Breast epithelium (tissue), 4 donors: Measurements from ENCODE around the gene MFSD11. TPM values are rescaled to one million over a fixed set of nuclear protein-coding genes. Genes with fewer than 3 reads are reported as not detected.

Source experiments
- DNase-seq, 2 donors: peaks; one replicate each; pipeline ENCODE4 v3.0.0-alpha.2; 2019; ENCODE audit warnings: low spot score in 2 of 2
- H3K27ac ChIP-seq, 2 donors: fragments of 200-600 bp; sonication (generic) in 1 of 2; one replicate each; pipeline ENCODE4 v1.5.1; 2016 to 2019; ENCODE audit warnings: mild to moderate bottlenecking in 1 of 2
- H3K27me3 ChIP-seq, 2 donors: fragments of 200-600 bp; sonication (generic) in 1 of 2; one replicate each; pipeline versions ENCODE4 v1.5.1 to v1.6.0; 2017 to 2019; ENCODE audit warnings: control low read depth in 1 of 2, mild to moderate bottlenecking in 1 of 2
- H3K36me3 ChIP-seq: fragments of 200-600 bp; one replicate; pipeline ENCODE4 v1.5.1; 2019
- H3K4me1 ChIP-seq, 2 donors: fragments of 200-600 bp; sonication (generic); one replicate each; pipeline ENCODE4 v1.5.1; 2016 to 2019; ENCODE audit warnings: control low read depth in 1 of 2
- H3K4me3 ChIP-seq, 3 donors: fragments of 200-600 bp; sonication (generic); 1 replicate in 2 of 3; 2 replicates in 1 of 3; pipeline ENCODE4 v1.5.1; 2016 to 2019; ENCODE audit warnings: mild to moderate bottlenecking in 3 of 3, moderate library complexity in 2 of 3
- H3K9me3 ChIP-seq, 2 donors: fragments of 200-600 bp; sonication (generic) in 1 of 2; one replicate each; pipeline ENCODE4 v1.5.1; 2016 to 2019; ENCODE audit warnings: control low read depth in 1 of 2
- POLR2A ChIP-seq: fragments of 450-650 bp; IDR thresholded peaks from one replicate; pipeline ENCODE4 v1.6.1; 2016; ENCODE audit warnings: antibody characterized with exemption, mild to moderate bottlenecking, moderate library complexity
- POLR2AphosphoS5 ChIP-seq, 3 donors: sonication (generic); formaldehyde crosslinking; IDR thresholded peaks; one replicate each; pipeline ENCODE4 v1.6.1; 2017; ENCODE audit warnings: antibody characterized with exemption in 3 of 3
- intact Hi-C: fragments of 100-400 bp; cut with DNase I; formaldehyde crosslinking; loops from one replicate; pipeline ENCODE4 v1.15.1; 2023; ENCODE audit warnings: low total_unique reads
- total RNA-seq, 3 donors: library from RNA; depleted of rRNA; stranded (reverse); fragments of >200 nt; gene quantifications; one replicate each; pipeline ENCODE4 v1.1.0, GENCODE V29; 2016
- TF ChIP-seq, protein P1 (sequence below), 3 donors: fragments of 450-650 bp; IDR thresholded peaks; one replicate each; pipeline ENCODE4 v1.5.1; 2016 to 2017; ENCODE audit warnings: antibody characterized with exemption in 3 of 3, mild to moderate bottlenecking in 3 of 3, moderate library complexity in 3 of 3

Gene MFSD11
- total RNA-seq, 3 donors from 2014 or later, result 20.6 to 42.6 (median 23.6) TPM

- peak overlapping the region; percentile 27 to 36 for H3K27ac ChIP-seq
- no peak for DNase-seq
- no peaks in the 10 kb centered on the region for H3K9me3 ChIP-seq
- intact Hi-C loops, result no loop called here
- H3K36me3 ChIP-seq, result peaks cover 10% of the 10 kb centered on the region
- H3K27me3 ChIP-seq, result no peaks in the 10 kb centered on the region
- TF ChIP-seq POLR2A, result no peak
- TF ChIP-seq POLR2AphosphoS5 (IDR thresholded peaks at IDR 0.05), result no peak
- TF ChIP-seq, protein P1, sequence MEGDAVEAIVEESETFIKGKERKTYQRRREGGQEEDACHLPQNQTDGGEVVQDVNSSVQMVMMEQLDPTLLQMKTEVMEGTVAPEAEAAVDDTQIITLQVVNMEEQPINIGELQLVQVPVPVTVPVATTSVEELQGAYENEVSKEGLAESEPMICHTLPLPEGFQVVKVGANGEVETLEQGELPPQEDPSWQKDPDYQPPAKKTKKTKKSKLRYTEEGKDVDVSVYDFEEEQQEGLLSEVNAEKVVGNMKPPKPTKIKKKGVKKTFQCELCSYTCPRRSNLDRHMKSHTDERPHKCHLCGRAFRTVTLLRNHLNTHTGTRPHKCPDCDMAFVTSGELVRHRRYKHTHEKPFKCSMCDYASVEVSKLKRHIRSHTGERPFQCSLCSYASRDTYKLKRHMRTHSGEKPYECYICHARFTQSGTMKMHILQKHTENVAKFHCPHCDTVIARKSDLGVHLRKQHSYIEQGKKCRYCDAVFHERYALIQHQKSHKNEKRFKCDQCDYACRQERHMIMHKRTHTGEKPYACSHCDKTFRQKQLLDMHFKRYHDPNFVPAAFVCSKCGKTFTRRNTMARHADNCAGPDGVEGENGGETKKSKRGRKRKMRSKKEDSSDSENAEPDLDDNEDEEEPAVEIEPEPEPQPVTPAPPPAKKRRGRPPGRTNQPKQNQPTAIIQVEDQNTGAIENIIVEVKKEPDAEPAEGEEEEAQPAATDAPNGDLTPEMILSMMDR (IDR thresholded peaks at IDR 0.05), result no peak
- no peaks in the 10 kb centered on the region for H3K4me1 ChIP-seq
- no peak overlapping the region for H3K4me3 ChIP-seq
These were observed 22.5 kb upstream of the MFSD11 start for GRCh38 chr17:76715496-76715830.

- Histone ChIP-seq H3K36me3 (peaks cover 13% of the 10 kb centered on the region), H3K4me1 (no peaks in the 10 kb centered on the region), H3K27ac (peak overlapping the region; percentile 67 to 73), H3K27me3 (no peaks in the 10 kb centered on the region), H3K9me3 (no peaks in the 10 kb centered on the region), H3K4me3 (no peak overlapping the region)
- intact Hi-C loops, result no loop called here
- TF ChIP-seq, protein P1 (IDR thresholded peaks at IDR 0.05), result no peak
- TF ChIP-seq POLR2A (no peak), POLR2AphosphoS5 (IDR thresholded peaks at IDR 0.05) (peak in 1 of 3 donors; percentile 61)
- peak in 1 of 2 donors; percentile 70 for DNase-seq
These were observed 21.6 kb upstream of the MFSD11 start for GRCh38 chr17:76716146-76716838.

- Histone ChIP-seq H3K27ac (peak overlapping the region; percentile 67 to 73), H3K27me3 (no peaks in the 10 kb centered on the region), H3K36me3 (peaks cover 13% of the 10 kb centered on the region), H3K4me3 (no peak overlapping the region), H3K9me3 (no peaks in the 10 kb centered on the region), H3K4me1 (no peaks in the 10 kb centered on the region)
- DNase-seq, result no peak
- TF ChIP-seq POLR2A (no peak), POLR2AphosphoS5 (IDR thresholded peaks at IDR 0.05) (no peak)
- TF ChIP-seq, protein P1 (IDR thresholded peaks at IDR 0.05), result no peak
- intact Hi-C loops, result no loop called here
These were observed 21.1 kb upstream of the MFSD11 start for GRCh38 chr17:76716839-76717215.

- Histone ChIP-seq H3K36me3 (peaks cover 13% of the 10 kb centered on the region), H3K27ac (no peak overlapping the region), H3K27me3 (no peaks in the 10 kb centered on the region), H3K9me3 (no peaks in the 10 kb centered on the region), H3K4me1 (no peaks in the 10 kb centered on the region), H3K4me3 (no peak overlapping the region)
- intact Hi-C loops, result no loop called here
- DNase-seq, result no peak
- TF ChIP-seq POLR2A (no peak), POLR2AphosphoS5 (IDR thresholded peaks at IDR 0.05) (no peak)
- TF ChIP-seq, protein P1 (IDR thresholded peaks at IDR 0.05), result no peak
These were observed 19.4 kb upstream of the MFSD11 start for GRCh38 chr17:76718516-76718915.

DNA sequence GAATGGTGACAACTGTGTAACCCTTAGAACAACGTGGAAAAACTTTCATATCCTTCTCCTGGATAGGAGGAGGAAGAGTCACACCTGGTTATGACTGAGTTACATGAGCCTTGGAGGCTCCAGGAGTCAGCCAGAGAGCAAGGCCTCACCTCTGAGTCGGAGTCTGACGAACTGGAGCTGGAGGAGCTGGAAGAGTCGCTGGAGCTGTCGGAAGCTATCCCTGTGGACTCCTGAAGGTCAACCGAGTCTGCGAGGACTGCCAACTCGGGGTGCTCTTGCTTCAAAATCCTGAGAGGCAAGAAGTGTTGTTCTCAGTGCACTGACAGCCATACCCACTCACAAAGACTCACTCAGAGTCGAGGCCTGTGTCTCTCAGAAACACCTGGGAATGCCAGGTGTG, 17.7 kb upstream of the MFSD11 start:
- no peak for DNase-seq
- Histone ChIP-seq H3K9me3 (no peaks in the 10 kb centered on the region), H3K36me3 (peaks cover 13% of the 10 kb centered on the region), H3K27ac (no peak overlapping the region), H3K4me3 (no peak overlapping the region), H3K27me3 (no peaks in the 10 kb centered on the region), H3K4me1 (peaks cover 0 to 4% of the 10 kb centered on the region in 2 donors)
- intact Hi-C loops, result no loop called here
- TF ChIP-seq, protein P1 (IDR thresholded peaks at IDR 0.05), result no peak
- TF ChIP-seq POLR2AphosphoS5 (IDR thresholded peaks at IDR 0.05) (no peak), POLR2A (no peak)
